Panc1 (cell line): ENCODE results near the gene MFSD2A.

ENCODE experiments used
- POLR2AphosphoS5 ChIP-seq: IDR thresholded peaks from 2 replicates; pipeline ENCODE4 v1.6.1; 2012; ENCODE audit warnings: mild to moderate bottlenecking, low read depth, low read length, moderate library complexity
- SIN3A ChIP-seq: IDR thresholded peaks from 2 replicates; pipeline ENCODE4 v1.6.1; 2012; ENCODE audit warnings: low read depth, mild to moderate bottlenecking, low read length, moderate library complexity, borderline replicate concordance; ENCODE audit not compliant: insufficient read depth
- TF ChIP-seq, protein P1 (sequence below), 2 experiments: IDR thresholded peaks; 2 replicates each; pipeline ENCODE4 v1.6.1; 2011 to 2012; ENCODE audit warnings: low read depth in 2 of 2, control low read depth in 1 of 2, low read length in 1 of 2, mild to moderate bottlenecking in 1 of 2, moderate library complexity in 1 of 2; ENCODE audit not compliant: insufficient read depth in 1 of 2
- TF ChIP-seq, protein P2 (sequence below): fragments of 450-650 bp; IDR thresholded peaks from 2 replicates; pipeline ENCODE4 v1.5.1; 2017; ENCODE audit warnings: mild to moderate bottlenecking

DNA sequence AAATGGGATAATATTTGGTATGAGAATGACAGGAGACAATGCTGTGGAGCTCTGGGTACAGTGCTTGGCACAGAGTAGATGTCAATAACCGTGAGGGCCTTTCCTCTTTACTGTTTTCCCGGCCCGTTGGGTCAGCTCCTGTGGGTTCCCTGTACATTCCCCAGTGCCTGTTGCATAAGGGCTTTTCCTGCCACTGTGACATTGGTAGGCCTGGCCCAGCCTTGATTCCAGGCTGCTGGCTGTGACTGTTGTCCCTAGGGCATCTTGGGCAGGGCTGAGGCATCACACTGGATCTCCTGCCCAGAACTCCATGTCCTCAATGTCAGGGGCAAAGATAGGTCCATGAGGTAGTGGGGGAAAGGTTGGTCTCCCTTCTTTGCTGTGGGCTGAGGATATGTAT is 27.4 kb upstream of the MFSD2A start:
- TF ChIP-seq, protein P1, sequence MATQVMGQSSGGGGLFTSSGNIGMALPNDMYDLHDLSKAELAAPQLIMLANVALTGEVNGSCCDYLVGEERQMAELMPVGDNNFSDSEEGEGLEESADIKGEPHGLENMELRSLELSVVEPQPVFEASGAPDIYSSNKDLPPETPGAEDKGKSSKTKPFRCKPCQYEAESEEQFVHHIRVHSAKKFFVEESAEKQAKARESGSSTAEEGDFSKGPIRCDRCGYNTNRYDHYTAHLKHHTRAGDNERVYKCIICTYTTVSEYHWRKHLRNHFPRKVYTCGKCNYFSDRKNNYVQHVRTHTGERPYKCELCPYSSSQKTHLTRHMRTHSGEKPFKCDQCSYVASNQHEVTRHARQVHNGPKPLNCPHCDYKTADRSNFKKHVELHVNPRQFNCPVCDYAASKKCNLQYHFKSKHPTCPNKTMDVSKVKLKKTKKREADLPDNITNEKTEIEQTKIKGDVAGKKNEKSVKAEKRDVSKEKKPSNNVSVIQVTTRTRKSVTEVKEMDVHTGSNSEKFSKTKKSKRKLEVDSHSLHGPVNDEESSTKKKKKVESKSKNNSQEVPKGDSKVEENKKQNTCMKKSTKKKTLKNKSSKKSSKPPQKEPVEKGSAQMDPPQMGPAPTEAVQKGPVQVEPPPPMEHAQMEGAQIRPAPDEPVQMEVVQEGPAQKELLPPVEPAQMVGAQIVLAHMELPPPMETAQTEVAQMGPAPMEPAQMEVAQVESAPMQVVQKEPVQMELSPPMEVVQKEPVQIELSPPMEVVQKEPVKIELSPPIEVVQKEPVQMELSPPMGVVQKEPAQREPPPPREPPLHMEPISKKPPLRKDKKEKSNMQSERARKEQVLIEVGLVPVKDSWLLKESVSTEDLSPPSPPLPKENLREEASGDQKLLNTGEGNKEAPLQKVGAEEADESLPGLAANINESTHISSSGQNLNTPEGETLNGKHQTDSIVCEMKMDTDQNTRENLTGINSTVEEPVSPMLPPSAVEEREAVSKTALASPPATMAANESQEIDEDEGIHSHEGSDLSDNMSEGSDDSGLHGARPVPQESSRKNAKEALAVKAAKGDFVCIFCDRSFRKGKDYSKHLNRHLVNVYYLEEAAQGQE (IDR thresholded peaks at IDR 0.05; ENCODE audit: insufficient read depth in 1 of 2, low read depth in 2 of 2, low read length in 1 of 2), result no peak
- TF ChIP-seq, protein P2, sequence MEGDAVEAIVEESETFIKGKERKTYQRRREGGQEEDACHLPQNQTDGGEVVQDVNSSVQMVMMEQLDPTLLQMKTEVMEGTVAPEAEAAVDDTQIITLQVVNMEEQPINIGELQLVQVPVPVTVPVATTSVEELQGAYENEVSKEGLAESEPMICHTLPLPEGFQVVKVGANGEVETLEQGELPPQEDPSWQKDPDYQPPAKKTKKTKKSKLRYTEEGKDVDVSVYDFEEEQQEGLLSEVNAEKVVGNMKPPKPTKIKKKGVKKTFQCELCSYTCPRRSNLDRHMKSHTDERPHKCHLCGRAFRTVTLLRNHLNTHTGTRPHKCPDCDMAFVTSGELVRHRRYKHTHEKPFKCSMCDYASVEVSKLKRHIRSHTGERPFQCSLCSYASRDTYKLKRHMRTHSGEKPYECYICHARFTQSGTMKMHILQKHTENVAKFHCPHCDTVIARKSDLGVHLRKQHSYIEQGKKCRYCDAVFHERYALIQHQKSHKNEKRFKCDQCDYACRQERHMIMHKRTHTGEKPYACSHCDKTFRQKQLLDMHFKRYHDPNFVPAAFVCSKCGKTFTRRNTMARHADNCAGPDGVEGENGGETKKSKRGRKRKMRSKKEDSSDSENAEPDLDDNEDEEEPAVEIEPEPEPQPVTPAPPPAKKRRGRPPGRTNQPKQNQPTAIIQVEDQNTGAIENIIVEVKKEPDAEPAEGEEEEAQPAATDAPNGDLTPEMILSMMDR, result no peak
- no peak for TF ChIP-seq SIN3A
- TF ChIP-seq POLR2AphosphoS5, result no peak
